IMR-90 (cell line): ENCODE data around the gene SECISBP2.

Experiments
- POLR2A ChIP-seq: IDR thresholded peaks from 2 replicates; pipeline ENCODE4 v1.6.1; 2012; ENCODE audit warnings: mild to moderate bottlenecking, low read depth, low read length
- RAD21 ChIP-seq: IDR thresholded peaks from 2 replicates; pipeline ENCODE4 v1.6.1; 2012; ENCODE audit warnings: low read length, improper control_type of control experiment
- RFX5 ChIP-seq: IDR thresholded peaks from 2 replicates; pipeline ENCODE4 v1.8.0; 2012; ENCODE audit warnings: low read depth, mild to moderate bottlenecking, low read length, moderate library complexity

- TF ChIP-seq RFX5 (no peak), POLR2A (no peak), RAD21 (no peak)
Observed at GRCh38 chr9:89376286-89376685, 58.0 kb downstream of the SECISBP2 start.
